SJSA1 (cell line): ENCODE results near the gene HMG20A. TPM values are rescaled to one million over a fixed set of nuclear protein-coding genes. Genes with fewer than 3 reads are reported as not detected.

Source experiments
- DNase-seq, 2 experiments: peaks; one replicate each; pipeline ENCODE4 v3.0.0-alpha.2; 2015 to 2020; ENCODE audit warnings: low spot score in 2 of 2, low read depth in 1 of 2
- H3K27ac ChIP-seq: fragments of 250-450 bp; sonication (Bioruptor Pico); 2 replicates; pipeline ENCODE4 v1.5.1; 2020; ENCODE audit warnings: mild to moderate bottlenecking, moderate library complexity
- H3K27me3 ChIP-seq: fragments of 250-450 bp; sonication (Bioruptor Pico); replicated peaks from 2 replicates; pipeline ENCODE4 v1.5.1; 2020; ENCODE audit warnings: mild to moderate bottlenecking, moderate library complexity
- H3K36me3 ChIP-seq: fragments of 250-450 bp; sonication (Bioruptor Pico); 2 replicates; pipeline ENCODE4 v1.5.1; 2020; ENCODE audit warnings: mild to moderate bottlenecking
- H3K4me1 ChIP-seq: fragments of 250-450 bp; sonication (Bioruptor Pico); replicated peaks from 2 replicates; pipeline ENCODE4 v1.6.1; 2021; ENCODE audit warnings: mild to moderate bottlenecking
- H3K4me3 ChIP-seq: fragments of 250-450 bp; sonication (Bioruptor Pico); 2 replicates; pipeline ENCODE4 v1.5.1; 2020; ENCODE audit warnings: mild to moderate bottlenecking
- H3K9me3 ChIP-seq: fragments of 250-450 bp; sonication (Bioruptor Pico); replicated peaks from 2 replicates; pipeline ENCODE4 v1.5.1; 2020; ENCODE audit warnings: mild to moderate bottlenecking
- total RNA-seq: library from RNA; depleted of rRNA; stranded (reverse); fragments of >200 nt; shearing (Covaris generic); gene quantifications from 2 replicates; pipeline ENCODE4 v1.2.3, GENCODE V29; 2014

HMG20A gene
- total RNA-seq, 1 experiment from 2014 or later, result 30.1 TPM

- Histone ChIP-seq H3K27ac (no peak overlapping the region), H3K36me3 (0 out of 2 replicates have a peak, but pooled peaks cover 5% of the 10 kb centered on the region), H3K9me3 (no peaks in the 10 kb centered on the region), H3K4me1 (0 out of 2 replicates have a peak, but pooled peaks cover 9% of the 10 kb centered on the region), H3K27me3 (no peaks in the 10 kb centered on the region), H3K4me3 (no peak overlapping the region)
- DNase-seq, result no peak
Observed at GRCh38 chr15:77426377-77426776, 5.7 kb downstream of the HMG20A start.

- Histone ChIP-seq H3K9me3 (no peaks in the 10 kb centered on the region), H3K4me3 (no peak overlapping the region), H3K27me3 (no peaks in the 10 kb centered on the region), H3K27ac (no peak overlapping the region), H3K4me1 (0 out of 2 replicates have a peak, but pooled peaks cover 4% of the 10 kb centered on the region), H3K36me3 (0 out of 2 replicates have a peak, but pooled peaks cover 5% of the 10 kb centered on the region)
- DNase-seq, result no peak
Observed at GRCh38 chr15:77426871-77427270, 6.2 kb downstream of the HMG20A start.

GRCh38 chr15:77430213-77430612, 9.5 kb downstream of the HMG20A start:
- DNase-seq, result no peak
- Histone ChIP-seq H3K9me3 (no peaks in the 10 kb centered on the region), H3K4me3 (no peak overlapping the region), H3K4me1 (0 out of 2 replicates have a peak, but pooled peaks cover 3% of the 10 kb centered on the region), H3K36me3 (0 out of 2 replicates have a peak, but pooled peaks cover 5% of the 10 kb centered on the region), H3K27me3 (no peaks in the 10 kb centered on the region), H3K27ac (no peak overlapping the region)

GRCh38 chr15:77430652-77431051, 10.0 kb downstream of the HMG20A start:
- Histone ChIP-seq H3K4me3 (no peak overlapping the region), H3K9me3 (no peaks in the 10 kb centered on the region), H3K4me1 (0 out of 2 replicates have a peak, but pooled peaks cover 3% of the 10 kb centered on the region), H3K36me3 (0 out of 2 replicates have a peak, but pooled peaks cover 5% of the 10 kb centered on the region), H3K27ac (no peak overlapping the region), H3K27me3 (no peaks in the 10 kb centered on the region)
- no peak for DNase-seq

GRCh38 chr15:77436822-77437221, 16.1 kb downstream of the HMG20A start:
- Histone ChIP-seq H3K4me1 (peaks cover 17% of the 10 kb centered on the region), H3K4me3 (no peak overlapping the region), H3K9me3 (no peaks in the 10 kb centered on the region), H3K36me3 (no peaks in the 10 kb centered on the region; the same call in 1 of the 2 replicates), H3K27me3 (no peaks in the 10 kb centered on the region), H3K27ac (no peak overlapping the region)
- DNase-seq, result no peak

- no peaks in the 10 kb centered on the region for H3K27me3 ChIP-seq
- H3K4me3 ChIP-seq, result no peak overlapping the region
- H3K27ac ChIP-seq, result no peak overlapping the region
- H3K36me3 ChIP-seq, result no peaks in the 10 kb centered on the region; the same call in 1 of the 2 replicates
- no peaks in the 10 kb centered on the region for H3K9me3 ChIP-seq
- peaks cover 17% of the 10 kb centered on the region for H3K4me1 ChIP-seq
- no peak for DNase-seq
Observed at GRCh38 chr15:77437264-77437663, 16.6 kb downstream of the HMG20A start.

GRCh38 chr15:77440378-77440999, 19.8 kb downstream of the HMG20A start:
- no peaks in the 10 kb centered on the region; the same call in 1 of the 2 replicates for H3K36me3 ChIP-seq
- peaks cover 17% of the 10 kb centered on the region for H3K4me1 ChIP-seq
- peak overlapping the region; percentile 16; the same call in 1 of the 2 replicates for H3K27ac ChIP-seq
- H3K4me3 ChIP-seq, result no peak overlapping the region
- no peaks in the 10 kb centered on the region for H3K27me3 ChIP-seq
- no peaks in the 10 kb centered on the region for H3K9me3 ChIP-seq
- peak in 1 of 2 experiments; percentile 72 for DNase-seq

GRCh38 chr15:77446840-77447390, 26.2 kb downstream of the HMG20A start:
- H3K27me3 ChIP-seq, result no peaks in the 10 kb centered on the region
- H3K4me1 ChIP-seq, result no peaks in the 10 kb centered on the region
- no peak for DNase-seq
- no peaks in the 10 kb centered on the region for H3K9me3 ChIP-seq
- H3K36me3 ChIP-seq, result peaks cover 4% of the 10 kb centered on the region; the same call in 1 of the 2 replicates
- no peak overlapping the region for H3K27ac ChIP-seq
- H3K4me3 ChIP-seq, result no peak overlapping the region

- Histone ChIP-seq H3K36me3 (peaks cover 10% of the 10 kb centered on the region; the same call in 1 of the 2 replicates), H3K9me3 (no peaks in the 10 kb centered on the region), H3K27ac (no peak overlapping the region), H3K4me1 (peaks cover 40% of the 10 kb centered on the region), H3K27me3 (no peaks in the 10 kb centered on the region), H3K4me3 (no peak overlapping the region)
- DNase-seq, result no peak
Observed at GRCh38 chr15:77454265-77454664, 33.6 kb downstream of the HMG20A start.

- Histone ChIP-seq H3K4me3 (no peak overlapping the region), H3K9me3 (no peaks in the 10 kb centered on the region), H3K27ac (no peak overlapping the region), H3K27me3 (no peaks in the 10 kb centered on the region), H3K36me3 (peaks cover 17% of the 10 kb centered on the region), H3K4me1 (peaks cover 40% of the 10 kb centered on the region)
- DNase-seq, result no peak
Observed at GRCh38 chr15:77454951-77455350, 34.3 kb downstream of the HMG20A start.

- Histone ChIP-seq H3K4me3 (no peak overlapping the region), H3K9me3 (no peaks in the 10 kb centered on the region), H3K36me3 (peaks cover 18% of the 10 kb centered on the region), H3K4me1 (peaks cover 40% of the 10 kb centered on the region), H3K27me3 (no peaks in the 10 kb centered on the region), H3K27ac (peak overlapping the region; percentile 74)
- DNase-seq, result peak in 1 of 2 experiments; percentile 70
Observed at GRCh38 chr15:77455696-77456321, 35.1 kb downstream of the HMG20A start.

GRCh38 chr15:77456746-77457145, 36.1 kb downstream of the HMG20A start:
- peak overlapping the region; percentile 74 for H3K27ac ChIP-seq
- DNase-seq, result peak in 1 of 2 experiments; percentile 46

GRCh38 chr15:77457191-77457904, 36.7 kb downstream of the HMG20A start:
- no peak overlapping the region for H3K4me3 ChIP-seq
- peak in 1 of 2 experiments; percentile 5 for DNase-seq
- H3K4me1 ChIP-seq, result peaks cover 45% of the 10 kb centered on the region
- H3K9me3 ChIP-seq, result no peaks in the 10 kb centered on the region
- peak overlapping the region; percentile 74; the same call in 1 of the 2 replicates for H3K27ac ChIP-seq
- peaks cover 26% of the 10 kb centered on the region for H3K36me3 ChIP-seq
- no peaks in the 10 kb centered on the region for H3K27me3 ChIP-seq

More at GRCh38 chr15:77456746-77457145, 36.1 kb downstream of the HMG20A start:
- H3K4me1 ChIP-seq, result peaks cover 45% of the 10 kb centered on the region
- H3K4me3 ChIP-seq, result no peak overlapping the region
- no peaks in the 10 kb centered on the region for H3K27me3 ChIP-seq
- peaks cover 21% of the 10 kb centered on the region for H3K36me3 ChIP-seq
- no peaks in the 10 kb centered on the region for H3K9me3 ChIP-seq
